Measurements from ENCODE around the gene USO1. TPM values are rescaled to one million over a fixed set of nuclear protein-coding genes. Genes with fewer than 3 reads are reported as not detected.

Gene USO1
- total RNA-seq, 2 donors from 2014 or later: 52.0 to 53.3 TPM

GRCh38 chr4:75777589-75777988, 53.2 kb downstream of the USO1 start:
- DNase-seq (ENCODE audit: low spot score): no peak
- H3K27me3 ChIP-seq (replicated peaks; ENCODE audit: insufficient read depth): no peaks in the 10 kb centered on the region
- no peak for TF ChIP-seq POLR2A (IDR thresholded peaks at IDR 0.05)
- no peak for TF ChIP-seq POLR2AphosphoS5 (IDR thresholded peaks at IDR 0.05)
- TF ChIP-seq CTCF (IDR thresholded peaks at IDR 0.05): no peak
- intact Hi-C loops (cut with DNase I): no loop called here
- H3K36me3 ChIP-seq: peaks cover 0 to 6% of the 10 kb centered on the region in 2 donors
- no peak overlapping the region for H3K27ac ChIP-seq
- H3K4me3 ChIP-seq: no peak overlapping the region
- WGBS: 96% methylated on average over 2 of the region's 2 CpGs
- H3K9me3 ChIP-seq: no peaks in the 10 kb centered on the region
- no peaks in the 10 kb centered on the region for H3K4me1 ChIP-seq (replicated peaks)

GRCh38 chr4:75779105-75779757, 54.9 kb downstream of the USO1 start:
- 93% methylated on average over 5 of the region's 5 CpGs for WGBS
- TF ChIP-seq POLR2A (IDR thresholded peaks at IDR 0.05) (no peak), POLR2AphosphoS5 (IDR thresholded peaks at IDR 0.05) (no peak), CTCF (IDR thresholded peaks at IDR 0.05) (no peak)
- intact Hi-C loops (cut with DNase I): no loop called here
- H3K4me3 ChIP-seq: no peak overlapping the region
- no peaks in the 10 kb centered on the region for H3K4me1 ChIP-seq (replicated peaks)
- no peaks in the 10 kb centered on the region for H3K9me3 ChIP-seq
- H3K36me3 ChIP-seq: peaks cover 0 to 6% of the 10 kb centered on the region in 2 donors
- H3K27me3 ChIP-seq (replicated peaks; ENCODE audit: insufficient read depth): no peaks in the 10 kb centered on the region
- H3K27ac ChIP-seq: no peak overlapping the region
- DNase-seq (ENCODE audit: low spot score): no peak

- Histone ChIP-seq H3K4me1 (replicated peaks) (no peaks in the 10 kb centered on the region), H3K27me3 (replicated peaks; ENCODE audit: insufficient read depth) (no peaks in the 10 kb centered on the region), H3K27ac (no peak overlapping the region), H3K36me3 (no peaks in the 10 kb centered on the region), H3K4me3 (no peak overlapping the region), H3K9me3 (no peaks in the 10 kb centered on the region)
- intact Hi-C loops (cut with DNase I): no loop called here
- TF ChIP-seq CTCF (IDR thresholded peaks at IDR 0.05) (no peak), POLR2A (IDR thresholded peaks at IDR 0.05) (no peak), POLR2AphosphoS5 (IDR thresholded peaks at IDR 0.05) (no peak)
- no peak for DNase-seq (ENCODE audit: low spot score)
Observed at GRCh38 chr4:75781305-75781704, 56.9 kb downstream of the USO1 start.

- WGBS: 100% methylated on average over 1 of the region's 1 CpG
- intact Hi-C loops (cut with DNase I): no loop called here
Observed at GRCh38 chr4:75786526-75786925, 62.1 kb downstream of the USO1 start.

More at GRCh38 chr4:75786526-75786925, 62.1 kb downstream of the USO1 start:
- H3K36me3 ChIP-seq: no peaks in the 10 kb centered on the region
- no peak for TF ChIP-seq POLR2AphosphoS5 (IDR thresholded peaks at IDR 0.05)
- TF ChIP-seq CTCF (IDR thresholded peaks at IDR 0.05): no peak
- no peak for TF ChIP-seq POLR2A (IDR thresholded peaks at IDR 0.05)
- DNase-seq (ENCODE audit: low spot score): no peak
- no peak overlapping the region for H3K4me3 ChIP-seq
- no peak overlapping the region for H3K27ac ChIP-seq
- no peaks in the 10 kb centered on the region for H3K9me3 ChIP-seq
- H3K27me3 ChIP-seq (replicated peaks; ENCODE audit: insufficient read depth): no peaks in the 10 kb centered on the region
- H3K4me1 ChIP-seq (replicated peaks): no peaks in the 10 kb centered on the region

All from prostate gland (tissue), 2 donors.